ENCODE measurements around the gene SP6. TPM values are rescaled to one million over a fixed set of nuclear protein-coding genes. Genes with fewer than 3 reads are reported as not detected.

Gene SP6
- total and polyA plus RNA-seq, 7 experiments from 2014 or later, result 0.05 to 0.29 (median 0.19) TPM; not detected in 3

DNA sequence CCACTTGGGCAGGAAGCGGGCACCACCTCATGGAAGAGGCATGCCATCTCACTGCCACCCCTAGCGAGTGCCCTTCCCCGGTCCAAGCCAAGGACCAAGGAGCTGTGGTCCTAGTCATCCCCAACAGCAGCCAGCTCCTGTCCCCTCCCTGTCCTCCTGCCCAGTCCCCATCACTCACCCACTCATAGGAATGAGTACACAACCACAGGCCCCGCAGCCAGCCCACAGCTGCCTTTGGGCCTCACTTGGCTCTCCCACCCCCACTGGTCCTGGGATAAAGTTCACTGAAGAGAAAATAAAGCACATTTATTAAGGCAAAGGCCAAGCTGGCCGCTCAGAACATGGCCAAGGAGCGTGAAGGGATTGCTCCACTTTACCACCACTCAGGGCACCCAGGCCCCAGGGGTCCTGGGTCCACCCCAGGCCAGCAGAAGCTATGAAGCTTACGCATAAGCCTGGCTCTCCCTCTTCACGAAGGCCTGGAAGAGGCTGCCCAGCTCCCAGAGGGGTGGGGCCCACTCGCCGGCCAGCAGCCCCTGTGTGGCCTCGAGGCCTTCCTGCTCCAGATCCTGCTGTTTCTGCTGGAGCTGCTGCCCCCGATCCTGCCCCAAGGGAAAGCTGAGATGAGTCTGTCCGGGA is 13.4 kb downstream of the SP6 start:
- CTCF ChIA-PET, result interaction anchor here (0.7 to 1.3 kb wide), 5 partner anchors 9 to 106 kb away, joined by 3 to 4 read pairs (median 3); no protein-coding TSS in a partner anchor
- Histone ChIP-seq H3K27me3 (ENCODE audit: control insufficient read depth in 2 of 2, insufficient read depth in 2 of 2, low read length in 2 of 2) (no peaks in the 10 kb centered on the region), H3K27ac (ENCODE audit: low read depth, low read length) (no peak overlapping the region), H3K9me3 (ENCODE audit: control insufficient read depth in 2 of 3, low read length in 3 of 3) (no peaks in the 10 kb centered on the region), H3K4me1 (ENCODE audit: control insufficient read depth in 2 of 2, insufficient read depth in 2 of 2, low read length in 2 of 2) (peaks cover 19 to 38% of the 10 kb centered on the region in 2 donors), H3K4me3 (ENCODE audit: low read length) (no peak overlapping the region), H3K36me3 (ENCODE audit: control insufficient read depth in 2 of 3, insufficient read depth in 3 of 3, low read length in 3 of 3) (peaks cover 0 to 24% (median 0%) of the 10 kb centered on the region in 3 experiments)
- Mint-ChIP-seq H3K9me3 (peaks cover 0 to 2% (median 0%) of the 10 kb centered on the region in 11 donors), H3K27me3 (no peaks in the 10 kb centered on the region), H3K27ac (peak overlapping the region in 3 of 9 donors; percentile 10 to 83 (median 26)), H3K4me1 (peaks cover 24 to 75% (median 63%) of the 10 kb centered on the region in 7 donors), H3K36me3 (peaks cover 0 to 12% (median 2%) of the 10 kb centered on the region in 5 donors), H3K4me3 (peak overlapping the region in 3 of 10 donors; percentile 29 to 70 (median 33))
- POLR2A ChIA-PET, result interaction anchor here (1.2 kb wide), 1 partner anchor 57 kb away, joined by 6 read pairs; no protein-coding TSS in a partner anchor
- ATAC-seq (no peak), DNase-seq (no peak)
- intact Hi-C loops (cut with micrococcal nuclease), result no loop called here

DNA sequence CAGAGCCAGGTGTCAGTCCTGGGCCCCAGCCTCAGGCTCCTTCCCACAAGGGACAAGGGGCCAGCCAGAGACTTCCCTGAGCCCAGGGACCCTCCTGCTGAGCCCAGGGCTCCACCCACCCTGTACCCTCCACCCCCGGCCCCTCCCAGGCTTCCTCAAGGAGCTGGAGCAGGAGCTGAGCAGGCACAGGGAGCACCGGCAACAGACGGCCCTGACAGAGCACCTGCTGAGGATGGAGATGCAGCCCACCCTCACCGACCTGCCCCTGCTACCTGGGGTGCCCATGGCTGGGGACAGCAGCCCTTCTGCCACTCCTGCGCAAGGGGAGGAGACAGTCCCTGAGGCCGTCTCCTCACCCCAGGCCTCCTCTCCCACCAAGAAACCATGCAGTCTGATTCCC is 14.4 kb downstream of the SP6 start:
- DNase-seq (no peak), ATAC-seq (no peak)
- Histone ChIP-seq H3K36me3 (ENCODE audit: control insufficient read depth in 2 of 3, insufficient read depth in 3 of 3, low read length in 3 of 3) (peaks cover 0 to 24% (median 0%) of the 10 kb centered on the region in 3 experiments), H3K4me1 (ENCODE audit: control insufficient read depth in 2 of 2, insufficient read depth in 2 of 2, low read length in 2 of 2) (peaks cover 18 to 36% of the 10 kb centered on the region in 2 donors), H3K4me3 (ENCODE audit: low read length) (no peak overlapping the region), H3K9me3 (ENCODE audit: control insufficient read depth in 2 of 3, low read length in 3 of 3) (no peaks in the 10 kb centered on the region), H3K27ac (ENCODE audit: low read depth, low read length) (no peak overlapping the region), H3K27me3 (ENCODE audit: control insufficient read depth in 2 of 2, insufficient read depth in 2 of 2, low read length in 2 of 2) (no peaks in the 10 kb centered on the region)
- Mint-ChIP-seq H3K27me3 (no peaks in the 10 kb centered on the region), H3K27ac (peak overlapping the region in 1 of 9 donors; percentile 10), H3K36me3 (peaks cover 0 to 12% (median 2%) of the 10 kb centered on the region in 5 donors), H3K4me1 (peaks cover 31 to 75% (median 61%) of the 10 kb centered on the region in 7 donors), H3K4me3 (no peak overlapping the region), H3K9me3 (peaks cover 0 to 2% (median 0%) of the 10 kb centered on the region in 11 donors)
- CTCF ChIA-PET, result interaction anchor here (0.7 to 1.3 kb wide), 3 partner anchors 10 to 54 kb away, joined by 3 to 4 read pairs (median 4); no protein-coding TSS in a partner anchor
- intact Hi-C loops (cut with micrococcal nuclease), result no loop called here
- POLR2A ChIA-PET, result interaction anchor here (0.6 to 3.1 kb wide), 2 partner anchors 59 to 92 kb away, joined by 4 to 20 read pairs; partner anchors contain the start of gene SP2

DNA sequence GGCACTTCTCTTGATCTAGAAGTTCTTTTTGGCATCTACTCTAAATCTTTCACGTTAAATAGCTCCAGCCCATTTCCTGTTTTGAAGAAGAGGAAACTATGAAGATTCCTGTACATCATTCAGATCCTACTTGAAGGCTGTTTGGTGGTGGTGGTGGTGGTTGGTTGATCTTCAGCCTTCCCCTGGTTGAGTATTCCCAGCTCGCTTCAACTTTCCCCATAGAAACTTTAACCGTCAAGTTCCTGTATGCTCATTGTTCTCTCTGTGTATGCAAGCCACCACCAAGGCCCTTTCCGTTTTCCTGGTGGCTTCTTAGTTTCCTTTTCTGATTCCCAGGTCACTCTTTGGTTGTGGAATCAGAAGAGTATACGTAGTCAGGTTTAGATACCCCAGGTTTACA is 16.2 kb downstream of the SP6 start:
- Histone ChIP-seq H3K4me1 (ENCODE audit: control insufficient read depth in 2 of 2, insufficient read depth in 2 of 2, low read length in 2 of 2) (peaks cover 15 to 38% of the 10 kb centered on the region in 2 donors), H3K27ac (ENCODE audit: low read depth, low read length) (peak overlapping the region; percentile 37), H3K36me3 (ENCODE audit: control insufficient read depth in 2 of 3, insufficient read depth in 3 of 3, low read length in 3 of 3) (peaks cover 0 to 24% (median 0%) of the 10 kb centered on the region in 3 experiments), H3K27me3 (ENCODE audit: control insufficient read depth in 2 of 2, insufficient read depth in 2 of 2, low read length in 2 of 2) (no peaks in the 10 kb centered on the region), H3K4me3 (ENCODE audit: low read length) (no peak overlapping the region), H3K9me3 (ENCODE audit: control insufficient read depth in 2 of 3, low read length in 3 of 3) (no peaks in the 10 kb centered on the region)
- Mint-ChIP-seq H3K4me1 (peaks cover 33 to 78% (median 62%) of the 10 kb centered on the region in 7 donors), H3K9me3 (peaks cover 0 to 2% (median 0%) of the 10 kb centered on the region in 11 donors), H3K36me3 (peaks cover 0 to 12% (median 2%) of the 10 kb centered on the region in 5 donors), H3K27me3 (no peaks in the 10 kb centered on the region), H3K4me3 (peak overlapping the region; percentile 23 to 83 (median 68)), H3K27ac (peak overlapping the region; percentile 35 to 93 (median 85))
- no peak for ATAC-seq
- ChIA-PET POLR2A (interaction anchor here (2.6 to 3.1 kb wide), 2 partner anchors 12 to 60 kb away, joined by 9 to 20 read pairs; partner anchors contain the start of genes OSBPL7 and SP2), CTCF (interaction anchor here (0.6 to 1.9 kb wide), 6 partner anchors 16 to 115 kb away, joined by 3 to 8 read pairs (median 4); no protein-coding TSS in a partner anchor)
- intact Hi-C loops (cut with micrococcal nuclease), result no loop called here
- DNase-seq, result no peak

DNA sequence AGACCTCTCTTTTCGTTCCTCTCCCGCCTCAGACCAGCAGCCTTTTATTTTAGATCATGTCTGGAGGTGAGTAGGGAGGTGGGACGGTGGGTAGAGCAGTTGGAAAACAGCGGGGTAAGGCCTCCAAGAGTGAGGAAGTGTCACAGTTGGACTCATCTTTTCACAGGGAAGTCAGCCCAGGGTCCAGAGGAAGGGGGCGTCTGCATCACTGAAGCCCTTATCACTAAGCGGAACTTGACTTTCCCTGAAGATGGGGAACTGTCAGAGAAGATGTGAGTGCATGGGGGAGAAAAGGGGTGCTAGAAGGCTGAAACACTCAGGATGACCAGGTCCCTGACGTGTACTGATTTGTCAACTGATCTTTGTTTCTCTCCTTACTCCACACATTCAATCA is 19.0 kb downstream of the SP6 start:
- peak overlapping the region; percentile 77 for H3K27ac ChIP-seq (ENCODE audit: low read depth, low read length)
- H3K36me3 ChIP-seq (ENCODE audit: control insufficient read depth in 2 of 3, insufficient read depth in 3 of 3, low read length in 3 of 3), result peaks cover 4 to 23% (median 7%) of the 10 kb centered on the region in 3 experiments
- peaks cover 0 to 2% (median 0%) of the 10 kb centered on the region in 11 donors for H3K9me3 Mint-ChIP-seq
- ATAC-seq (no peak), DNase-seq (no peak)
- peak overlapping the region; percentile 99 for H3K4me3 ChIP-seq (ENCODE audit: low read length)
- H3K27me3 ChIP-seq (ENCODE audit: control insufficient read depth in 2 of 2, insufficient read depth in 2 of 2, low read length in 2 of 2), result no peaks in the 10 kb centered on the region
- H3K27me3 Mint-ChIP-seq, result no peaks in the 10 kb centered on the region
- peaks cover 31 to 38% of the 10 kb centered on the region in 2 donors for H3K4me1 ChIP-seq (ENCODE audit: control insufficient read depth in 2 of 2, insufficient read depth in 2 of 2, low read length in 2 of 2)
- peak overlapping the region; percentile 89 to 98 (median 92) for H3K4me3 Mint-ChIP-seq
- intact Hi-C loops (cut with micrococcal nuclease), result loop anchor here (1.0 to 2.0 kb wide), 6 partner anchors 9 to 269 kb away; partner anchors contain the start of genes OSBPL7 (in 2 of the 2), SCRN2 (in 2 of the 2), SP2 (in 2 of the 2) and CBX1 (in 1 of the 2)
- peaks cover 34 to 78% (median 70%) of the 10 kb centered on the region in 7 donors for H3K4me1 Mint-ChIP-seq
- POLR2A ChIA-PET, result interaction anchor here (0.6 to 2.8 kb wide), 13 partner anchors 9 to 717 kb away, joined by 3 to 27 read pairs (median 4); partner anchors contain the start of genes KPNB1, OSBPL7, SCRN2 and SP2
- CTCF ChIA-PET, result interaction anchor here (0.5 to 2.5 kb wide), 3 partner anchors 9 to 176 kb away, joined by 4 to 16 read pairs (median 4); partner anchors contain the start of gene SCRN2
- H3K9me3 ChIP-seq (ENCODE audit: control insufficient read depth in 2 of 3, low read length in 3 of 3), result no peaks in the 10 kb centered on the region
- H3K36me3 Mint-ChIP-seq, result peaks cover 0 to 19% (median 5%) of the 10 kb centered on the region in 5 donors
- peak overlapping the region; percentile 76 to 96 (median 92) for H3K27ac Mint-ChIP-seq

DNA sequence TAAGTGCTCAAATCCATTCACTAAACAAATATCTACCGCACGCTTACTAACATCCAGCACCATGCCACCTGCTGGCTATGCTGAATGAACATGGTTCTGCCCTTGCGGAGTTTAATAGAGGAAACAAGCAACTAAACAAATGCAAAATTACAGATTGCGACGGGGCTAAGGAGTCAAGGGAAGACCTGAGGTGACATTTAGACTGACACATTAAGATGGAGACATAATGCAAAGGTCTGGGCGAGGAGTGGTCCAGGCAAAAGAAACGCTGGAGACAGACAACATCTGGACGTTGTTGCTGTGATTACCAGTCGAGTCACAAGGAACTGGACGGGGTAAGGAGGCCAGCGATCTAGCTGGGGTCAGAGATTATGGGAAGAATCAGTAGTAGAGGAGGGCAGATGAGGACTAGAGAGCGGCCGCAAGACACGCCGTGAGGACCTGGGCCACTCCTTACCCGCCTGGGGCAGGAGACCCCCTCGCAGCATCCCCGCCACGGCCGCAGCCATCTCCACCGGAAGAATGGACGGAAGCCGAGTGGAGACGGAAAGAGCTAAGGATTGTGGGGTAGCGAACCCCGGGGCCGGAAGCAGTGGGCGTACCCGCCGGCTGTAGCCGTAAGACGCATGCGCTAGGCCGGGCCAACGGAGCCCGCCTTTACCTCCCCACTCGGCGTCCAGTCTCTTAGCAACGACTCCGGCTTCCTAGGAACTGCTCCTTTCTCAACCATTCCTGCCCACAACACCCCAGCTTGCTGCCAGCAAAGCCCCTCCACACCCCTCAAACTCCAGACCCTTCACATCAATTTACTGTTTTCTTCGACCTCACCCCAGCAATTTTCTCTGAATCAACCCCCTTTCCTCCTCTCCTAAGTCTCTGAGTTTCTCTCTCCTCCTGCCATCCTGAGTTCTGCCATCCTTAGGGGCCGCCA is 19.7 kb downstream of the SP6 start, which contains the start of the genes LRRC46 and MRPL10:
LRRC46 (plus strand) TSS at position 668 of the 931 bp plus-strand sequence. CDS start 320 bp downstream, outside the sequence.
MRPL10 (minus strand) TSS at position 539 of the 931 bp plus-strand sequence; CDS start at position 509, 30 bp downstream.
- no peaks in the 10 kb centered on the region for H3K27me3 ChIP-seq (ENCODE audit: control insufficient read depth in 2 of 2, insufficient read depth in 2 of 2, low read length in 2 of 2)
- ATAC-seq, result peak; percentile 88
- no peaks in the 10 kb centered on the region for H3K9me3 ChIP-seq (ENCODE audit: control insufficient read depth in 2 of 3, low read length in 3 of 3)
- CTCF ChIA-PET, result interaction anchor here (0.5 to 2.5 kb wide), 4 partner anchors 8 to 1546 kb away, joined by 4 to 16 read pairs (median 4); partner anchors contain the start of gene SCRN2
- POLR2A ChIA-PET, result interaction anchor here (0.6 to 2.8 kb wide), 13 partner anchors 9 to 718 kb away, joined by 3 to 27 read pairs (median 4); partner anchors contain the start of genes KPNB1, OSBPL7, SCRN2 and SP2
- no peaks in the 10 kb centered on the region for H3K27me3 Mint-ChIP-seq
- peak within 1 kb of the TSS; percentile 77 for H3K27ac ChIP-seq (ENCODE audit: low read depth, low read length)
- DNase-seq, result peak; percentile 79 to 96 (median 91)
- intact Hi-C loops (cut with micrococcal nuclease), result loop anchor here (1.0 to 2.0 kb wide), 6 partner anchors 10 to 270 kb away; partner anchors contain the start of genes OSBPL7 (in 2 of the 2), SCRN2 (in 2 of the 2), SP2 (in 2 of the 2) and CBX1 (in 1 of the 2)
- peak within 1 kb of the TSS; percentile 76 to 96 (median 92) for H3K27ac Mint-ChIP-seq
- H3K4me3 Mint-ChIP-seq, result peak within 1 kb of the TSS; percentile 89 to 98 (median 92)
- peaks cover 34 to 79% (median 70%) of the 10 kb centered on the region in 7 donors for H3K4me1 Mint-ChIP-seq
- peaks cover 0 to 2% (median 0%) of the 10 kb centered on the region in 11 donors for H3K9me3 Mint-ChIP-seq
- peaks cover 31 to 38% of the 10 kb centered on the region in 2 donors for H3K4me1 ChIP-seq (ENCODE audit: control insufficient read depth in 2 of 2, insufficient read depth in 2 of 2, low read length in 2 of 2)
- peak within 1 kb of the TSS; percentile 99 for H3K4me3 ChIP-seq (ENCODE audit: low read length)
- peaks cover 0 to 25% (median 8%) of the 10 kb centered on the region in 5 donors for H3K36me3 Mint-ChIP-seq
- H3K36me3 ChIP-seq (ENCODE audit: control insufficient read depth in 2 of 3, insufficient read depth in 3 of 3, low read length in 3 of 3), result peaks cover 5 to 27% (median 13%) of the 10 kb centered on the region in 3 experiments
